NCI-H1048 (cell line): ENCODE measurements around the gene COL6A1.

Experiments
- DNase-seq: peaks from one replicate; lab custom pipeline; 2025; lab: John Stamatoyannopoulos, UW

The COL6A1 gene

GRCh38 chr21:46051821-46052675, 70.5 kb downstream of the COL6A1 start:
- DNase-seq = no peak

DNA sequence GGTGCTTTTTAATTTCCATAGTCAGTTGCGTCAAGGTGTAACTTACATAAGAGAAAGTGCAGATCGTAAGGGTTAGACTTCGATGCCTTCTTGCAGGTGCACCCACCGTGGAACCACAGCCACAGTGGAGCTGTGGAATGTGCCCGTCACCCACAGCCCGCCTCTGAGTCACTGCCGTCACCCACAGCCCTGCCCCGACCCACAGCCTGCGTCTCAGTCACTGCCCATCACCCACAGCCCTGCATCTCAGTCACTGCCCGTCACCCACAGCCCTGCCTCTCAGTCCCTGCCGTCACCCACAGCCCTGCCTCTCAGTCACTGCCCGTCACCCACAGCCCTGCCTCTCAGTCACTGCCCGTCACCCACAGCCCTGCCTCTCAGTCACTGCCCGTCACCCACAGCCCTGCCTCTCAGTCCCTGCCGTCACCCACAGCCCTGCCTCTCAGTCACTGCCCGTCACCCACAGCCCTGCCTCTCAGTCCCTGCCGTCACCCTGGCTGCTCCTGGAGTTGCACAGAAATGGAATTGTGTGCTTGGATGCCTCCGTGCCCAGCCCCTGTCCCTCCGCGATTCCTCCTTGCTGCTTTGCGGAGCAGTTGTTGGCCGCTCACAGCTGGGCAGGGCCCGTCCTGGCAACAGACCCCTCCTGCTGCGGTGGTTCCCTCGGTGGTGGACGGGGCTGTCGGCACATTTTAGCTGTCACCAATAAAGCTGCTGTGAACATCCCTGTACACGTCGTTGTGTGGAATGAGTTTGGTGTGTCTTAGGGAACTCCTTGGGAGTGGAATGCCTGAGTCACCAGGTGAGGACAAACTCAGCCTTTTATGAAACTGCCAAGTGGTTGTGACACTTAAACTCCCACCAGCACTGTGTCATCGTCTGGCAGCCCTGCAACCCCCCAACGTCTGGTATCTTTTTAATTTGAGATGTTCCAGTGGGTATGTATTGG, 71.4 kb downstream of the COL6A1 start:
- DNase-seq = no peak

GRCh38 chr21:46054031-46054430, 72.5 kb downstream of the COL6A1 start:
- DNase-seq = no peak

- no peak for DNase-seq
Measured at GRCh38 chr21:46054451-46054881, 72.9 kb downstream of the COL6A1 start.
